Mesenchymal stem cell (in vitro differentiated cells and primary cell): Measurements from ENCODE around the gene TMEM178B.

Experiments used
- DNase-seq: peaks from one replicate; pipeline ENCODE4 v3.0.0-alpha.2; 2013
- H2AFZ ChIP-seq: one replicate; pipeline ENCODE4 v1.6.1; 2013; ENCODE audit warnings: low read depth, mild to moderate bottlenecking, control low read depth, inconsistent platforms, low read length, moderate library complexity
- H2AK5ac ChIP-seq: 2 replicates; pipeline ENCODE4 v1.6.1; 2013; ENCODE audit warnings: low read length, moderate library complexity, mild to moderate bottlenecking, inconsistent platforms; ENCODE audit not compliant: severe bottlenecking
- H2BK120ac ChIP-seq: one replicate; pipeline ENCODE4 v1.6.1; 2013; ENCODE audit warnings: low read depth, mild to moderate bottlenecking, inconsistent platforms, low read length, moderate library complexity
- H2BK12ac ChIP-seq, 2 experiments: one replicate each; pipeline ENCODE4 v1.6.1; 2013; ENCODE audit warnings: inconsistent platforms in 2 of 2, low read length in 2 of 2, mild to moderate bottlenecking in 2 of 2, moderate library complexity in 2 of 2, control low read depth in 1 of 2
- H2BK15ac ChIP-seq: one replicate; pipeline ENCODE4 v1.6.1; 2013; ENCODE audit warnings: mild to moderate bottlenecking, low read depth, inconsistent platforms; ENCODE audit not compliant: poor library complexity, severe bottlenecking
- H2BK5ac ChIP-seq: 2 replicates; pipeline ENCODE4 v1.6.1; 2013; ENCODE audit warnings: low read depth, mild to moderate bottlenecking, low read length, control low read depth, inconsistent platforms; ENCODE audit not compliant: poor library complexity, severe bottlenecking
- H3K14ac ChIP-seq, 2 experiments: one replicate each; pipeline ENCODE4 v1.6.1; 2013; ENCODE audit warnings: inconsistent platforms in 2 of 2, low read length in 2 of 2, control low read depth in 1 of 2, mild to moderate bottlenecking in 1 of 2, moderate library complexity in 1 of 2
- H3K18ac ChIP-seq, 2 experiments: one replicate each; pipeline ENCODE4 v1.6.1; 2013; ENCODE audit warnings: inconsistent platforms in 2 of 2, low read length in 2 of 2, control low read depth in 1 of 2, low read depth in 1 of 2, mild to moderate bottlenecking in 1 of 2
- H3K23ac ChIP-seq, 2 experiments: one replicate each; pipeline ENCODE4 v1.6.1; 2013; ENCODE audit warnings: inconsistent platforms in 2 of 2, low read length in 2 of 2, mild to moderate bottlenecking in 2 of 2, moderate library complexity in 2 of 2, control low read depth in 1 of 2
- H3K27ac ChIP-seq: 2 replicates; pipeline ENCODE4 v1.5.1; 2013; ENCODE audit warnings: mild to moderate bottlenecking, moderate library complexity, low read length, control low read depth, inconsistent platforms; ENCODE audit not compliant: poor library complexity, severe bottlenecking
- H3K27me3 ChIP-seq, 2 experiments: 2 replicates each; pipeline versions ENCODE4 v1.6.1 to v1.7.0; 2013; ENCODE audit warnings: low read length in 2 of 2, mild to moderate bottlenecking in 2 of 2, moderate library complexity in 2 of 2, control low read depth in 1 of 2, inconsistent platforms in 1 of 2; ENCODE audit not compliant: control insufficient read depth in 1 of 2, insufficient read depth in 1 of 2
- H3K36me3 ChIP-seq, 2 experiments: 2 replicates each; pipeline versions ENCODE4 v1.6.1 to v1.7.0; 2013; ENCODE audit warnings: low read length in 2 of 2, control low read depth in 1 of 2, inconsistent platforms in 1 of 2, low read depth in 1 of 2, mild to moderate bottlenecking in 1 of 2; ENCODE audit not compliant: insufficient read depth in 2 of 2, control insufficient read depth in 1 of 2
- H3K4ac ChIP-seq, 2 experiments: one replicate each; pipeline ENCODE4 v1.6.1; 2013; ENCODE audit warnings: inconsistent platforms in 2 of 2, low read length in 2 of 2, mild to moderate bottlenecking in 2 of 2, moderate library complexity in 2 of 2, control low read depth in 1 of 2, low read depth in 1 of 2
- H3K4me1 ChIP-seq: 2 replicates; pipeline ENCODE4 v1.6.1; 2013; ENCODE audit warnings: low read depth, low read length, control low read depth; ENCODE audit not compliant: control insufficient read depth, insufficient read depth
- H3K4me2 ChIP-seq: 2 replicates; pipeline ENCODE4 v1.6.1; 2013; ENCODE audit warnings: low read length, mild to moderate bottlenecking, inconsistent platforms; ENCODE audit not compliant: poor library complexity, severe bottlenecking
- H3K4me3 ChIP-seq, 2 experiments: 2 replicates each; pipeline versions ENCODE4 v1.5.1 to v1.7.0; 2013; ENCODE audit warnings: low read length in 2 of 2, mild to moderate bottlenecking in 2 of 2, control low read depth in 1 of 2, low read depth in 1 of 2; ENCODE audit not compliant: insufficient read depth in 1 of 2
- H3K79me1 ChIP-seq: replicated peaks from 2 replicates; pipeline ENCODE4 v1.6.1; 2013; ENCODE audit warnings: mild to moderate bottlenecking, control low read depth, low read length, inconsistent platforms; ENCODE audit not compliant: poor library complexity, severe bottlenecking
- H3K9ac ChIP-seq: 2 replicates; pipeline ENCODE4 v1.7.0; 2013; ENCODE audit warnings: mild to moderate bottlenecking, low read length, moderate library complexity
- H3K9me3 ChIP-seq: 2 replicates; pipeline ENCODE4 v1.7.0; 2013; ENCODE audit warnings: mild to moderate bottlenecking, low read length; ENCODE audit not compliant: control insufficient read depth
- H4K8ac ChIP-seq: one replicate; pipeline ENCODE4 v1.6.1; 2013; ENCODE audit warnings: inconsistent platforms, mild to moderate bottlenecking, low read length, moderate library complexity
- H4K91ac ChIP-seq: one replicate; pipeline ENCODE4 v1.6.1; 2013; ENCODE audit warnings: mild to moderate bottlenecking, low read length, inconsistent platforms
- WGBS: methylation state at CpG from one replicate; pipeline ENCODE4 v1.1.7; 2013; ENCODE audit warnings: mixed read lengths; 5-methylcytosine and 5-hydroxymethylcytosine counted together

TMEM178B gene

GRCh38 chr7:141322383-141322782 lies 248.5 kb downstream of the TMEM178B start:
- no peak overlapping the region for H3K27ac ChIP-seq
- H2AFZ ChIP-seq = no peak overlapping the region
- no peak overlapping the region for H3K4me2 ChIP-seq
- no peak overlapping the region for H2BK5ac ChIP-seq
- H3K4me1 ChIP-seq = no peaks in the 10 kb centered on the region
- no peak overlapping the region for H3K14ac ChIP-seq
- H3K4ac ChIP-seq = no peak overlapping the region
- H3K18ac ChIP-seq = no peak overlapping the region
- 83% methylated on average over 4 of the region's 6 CpGs for WGBS
- H2BK15ac ChIP-seq = no peak overlapping the region
- H3K79me1 ChIP-seq = peaks cover 3% of the 10 kb centered on the region
- no peak overlapping the region for H3K23ac ChIP-seq
- no peaks in the 10 kb centered on the region for H3K27me3 ChIP-seq
- H2BK120ac ChIP-seq = no peak overlapping the region
- no peak overlapping the region for H2AK5ac ChIP-seq
- no peak overlapping the region for H2BK12ac ChIP-seq
- no peak overlapping the region for H3K4me3 ChIP-seq
- no peaks in the 10 kb centered on the region for H3K36me3 ChIP-seq
- H4K91ac ChIP-seq = no peak overlapping the region
- no peak overlapping the region for H3K9ac ChIP-seq
- H4K8ac ChIP-seq = no peak overlapping the region
- DNase-seq = no peak
- no peaks in the 10 kb centered on the region for H3K9me3 ChIP-seq

- DNase-seq = no peak
- H3K14ac ChIP-seq = no peak overlapping the region
- no peaks in the 10 kb centered on the region for H3K27me3 ChIP-seq
- H3K9ac ChIP-seq = no peak overlapping the region
- no peak overlapping the region for H4K91ac ChIP-seq
- H2BK12ac ChIP-seq = no peak overlapping the region
- H2AK5ac ChIP-seq = no peak overlapping the region
- H3K4ac ChIP-seq = no peak overlapping the region
- H3K4me1 ChIP-seq = no peaks in the 10 kb centered on the region
- no peak overlapping the region for H3K27ac ChIP-seq
- H3K4me3 ChIP-seq = no peak overlapping the region
- H2AFZ ChIP-seq = no peak overlapping the region
- no peaks in the 10 kb centered on the region for H3K36me3 ChIP-seq
- no peaks in the 10 kb centered on the region for H3K9me3 ChIP-seq
- H3K18ac ChIP-seq = no peak overlapping the region
- peaks cover 3% of the 10 kb centered on the region for H3K79me1 ChIP-seq
- H2BK120ac ChIP-seq = no peak overlapping the region
- H3K23ac ChIP-seq = no peak overlapping the region
- no peak overlapping the region for H4K8ac ChIP-seq
- 65% methylated on average over 4 of the region's 4 CpGs for WGBS
- H3K4me2 ChIP-seq = no peak overlapping the region
- no peak overlapping the region for H2BK5ac ChIP-seq
- no peak overlapping the region for H2BK15ac ChIP-seq
Measured at GRCh38 chr7:141323826-141324225, 250.0 kb downstream of the TMEM178B start.

- DNase-seq = no peak
- H2BK15ac ChIP-seq = no peak overlapping the region
- no peaks in the 10 kb centered on the region for H3K9me3 ChIP-seq
- no peak overlapping the region for H3K23ac ChIP-seq
- H3K27me3 ChIP-seq = no peaks in the 10 kb centered on the region
- H3K27ac ChIP-seq = no peak overlapping the region
- H2BK12ac ChIP-seq = no peak overlapping the region
- no peak overlapping the region for H3K4ac ChIP-seq
- no peak overlapping the region for H3K9ac ChIP-seq
- H3K18ac ChIP-seq = no peak overlapping the region
- H3K14ac ChIP-seq = no peak overlapping the region
- no CpG with 5 or more reads among the region's 3 CpGs for WGBS
- H2AFZ ChIP-seq = no peak overlapping the region
- no peak overlapping the region for H2BK5ac ChIP-seq
- no peaks in the 10 kb centered on the region for H3K4me1 ChIP-seq
- no peak overlapping the region for H4K91ac ChIP-seq
- H3K4me3 ChIP-seq = no peak overlapping the region
- no peak overlapping the region for H4K8ac ChIP-seq
- no peaks in the 10 kb centered on the region for H3K36me3 ChIP-seq
- peaks cover 6% of the 10 kb centered on the region for H3K79me1 ChIP-seq
- no peak overlapping the region for H2BK120ac ChIP-seq
- no peak overlapping the region for H3K4me2 ChIP-seq
- no peak overlapping the region for H2AK5ac ChIP-seq
Measured at GRCh38 chr7:141324870-141325269, 251.0 kb downstream of the TMEM178B start.

- Histone ChIP-seq H3K14ac (no peak overlapping the region), H4K91ac (no peak overlapping the region), H2BK12ac (no peak overlapping the region), H2BK120ac (no peak overlapping the region), H3K9ac (no peak overlapping the region), H3K4me3 (no peak overlapping the region), H2BK5ac (no peak overlapping the region), H3K4me2 (no peak overlapping the region), H3K27ac (no peak overlapping the region), H2AK5ac (no peak overlapping the region), H3K79me1 (peaks cover 6% of the 10 kb centered on the region), H3K18ac (no peak overlapping the region), H2BK15ac (no peak overlapping the region), H3K36me3 (no peaks in the 10 kb centered on the region), H2AFZ (no peak overlapping the region), H3K4ac (no peak overlapping the region), H3K9me3 (no peaks in the 10 kb centered on the region), H3K27me3 (no peaks in the 10 kb centered on the region), H4K8ac (no peak overlapping the region), H3K4me1 (no peaks in the 10 kb centered on the region), H3K23ac (no peak overlapping the region)
- no peak for DNase-seq
- WGBS = no CpG with 5 or more reads among the region's 2 CpGs
Measured at GRCh38 chr7:141325275-141325674, 251.4 kb downstream of the TMEM178B start.
